Naive B cell (primary cell): ENCODE data around the gene BCL11A. TPM values are rescaled to one million over a fixed set of nuclear protein-coding genes. Genes with fewer than 3 reads are reported as not detected.

ENCODE experiments used
- polyA plus RNA-seq, 6 donors: library from polyadenylated mRNA; unstranded; fragments of 300-500 nt; fragmentation: Illumina TruSeq; gene quantifications; one replicate each; pipeline ENCODE4 v1.2.3, GENCODE V29; 2021; ENCODE audit warnings: low read depth in 6 of 6

The BCL11A gene
- polyA plus RNA-seq, 6 donors from 2014 or later = 152 to 246 (median 192) TPM

Other genes with a start within 250 kb of the BCL11A start
- 10 to 100 TPM in 5 of 6 donors, 1 to 10 TPM in 1; 8.1 to 20.5 (median 18.4) TPM for gene PAPOLG, start 202.6 kb upstream of the BCL11A start, polyA plus RNA-seq